HL-60/S4 (cell line): Measurements from ENCODE around the gene MIB2.
"Not testable (repeated sequence)": the region's sequence is repeated elsewhere in the genome, so short reads cannot be mapped to it uniquely, and the experiment has no call there.

Source experiments
- in situ Hi-C: fragments of 300-500 bp; cut with MboI; formaldehyde crosslinking; loops from 2 replicates; pipeline ENCODE4 v1.14.3; 2022; ENCODE audit warnings: low sequenced_read_pairs

The MIB2 gene

DNA sequence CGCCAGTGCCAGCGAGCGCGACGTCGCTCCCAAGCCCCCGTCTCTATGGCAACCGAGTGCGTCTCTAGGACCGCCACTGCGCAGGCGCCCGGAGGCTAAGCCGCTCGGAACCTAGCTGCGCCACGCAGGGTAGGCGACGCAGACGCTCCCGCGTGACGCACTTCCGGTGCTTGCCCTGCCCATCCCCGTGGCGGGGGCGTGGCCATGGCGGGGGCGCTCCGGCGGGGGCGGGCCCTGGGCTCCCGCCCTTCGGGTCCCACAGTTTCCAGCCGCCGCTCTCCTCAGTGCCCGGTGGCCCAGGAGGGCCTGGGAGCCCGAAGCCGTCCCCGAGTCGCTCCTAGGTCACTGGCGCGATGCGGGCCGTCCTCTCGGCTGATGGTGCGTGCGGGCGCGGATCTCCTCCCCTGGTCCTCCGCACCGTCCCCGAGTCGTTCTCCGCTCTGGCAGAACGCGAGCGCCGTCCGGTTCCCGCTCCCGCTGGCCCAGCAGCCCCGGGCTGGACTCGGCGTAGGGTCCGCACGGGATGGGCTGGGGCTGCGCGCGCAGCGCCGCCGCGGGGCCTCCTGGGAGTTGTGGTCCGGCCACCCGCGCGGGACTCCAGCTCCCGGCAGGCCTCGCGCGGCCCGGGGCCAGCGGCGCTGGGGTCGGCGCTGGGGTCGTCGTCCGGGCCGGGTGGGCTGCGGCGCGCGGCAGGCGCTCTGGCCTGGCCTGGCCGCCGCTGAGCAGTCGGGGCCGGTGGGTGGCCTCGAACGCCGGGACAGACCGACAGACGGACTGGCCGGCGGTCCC lies at the start of gene MIB2:
Gene MIB2 (plus strand): TSS at position 245 of the 789 bp plus-strand sequence. CDS start 7,953 bp downstream, outside the sequence.
- in situ Hi-C loops = no loop called here

DNA sequence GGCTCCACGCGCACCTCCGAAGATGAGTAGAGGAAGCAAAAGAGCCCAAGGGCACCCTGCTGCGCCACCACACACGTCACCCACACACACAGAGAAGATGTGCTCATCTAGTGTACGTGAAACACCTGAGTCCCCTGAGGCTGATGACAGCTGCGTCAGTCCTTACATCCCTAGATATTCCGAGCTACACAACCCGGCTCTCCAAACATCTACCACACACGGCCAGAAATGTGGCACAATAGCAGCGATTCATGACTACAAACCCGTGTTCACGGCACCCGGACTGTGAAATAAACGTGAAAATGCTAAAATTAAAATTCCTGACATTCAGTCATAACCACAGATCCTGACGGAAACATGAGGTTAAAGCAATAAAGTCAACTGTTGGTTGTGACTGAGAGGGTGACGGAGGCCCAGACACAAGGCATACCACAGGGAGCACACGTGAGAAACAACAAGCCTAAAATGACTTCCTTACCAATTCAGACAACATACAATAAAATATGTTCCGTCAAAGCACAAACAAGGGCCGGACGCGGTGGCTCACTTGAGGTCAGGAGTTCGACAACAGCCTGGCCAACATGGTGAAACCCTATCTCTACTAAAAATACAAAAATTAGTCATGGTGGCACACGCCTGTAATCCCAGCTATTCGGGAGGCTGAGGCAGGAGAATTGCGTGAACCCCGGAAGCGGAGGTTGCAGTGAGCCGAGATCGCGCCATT lies 48.0 kb upstream of the MIB2 start:
- in situ Hi-C loops = no loop called here

- in situ Hi-C loops = no loop called here
Measured at GRCh38 chr1:1567891-1568291, 47.4 kb upstream of the MIB2 start.

DNA sequence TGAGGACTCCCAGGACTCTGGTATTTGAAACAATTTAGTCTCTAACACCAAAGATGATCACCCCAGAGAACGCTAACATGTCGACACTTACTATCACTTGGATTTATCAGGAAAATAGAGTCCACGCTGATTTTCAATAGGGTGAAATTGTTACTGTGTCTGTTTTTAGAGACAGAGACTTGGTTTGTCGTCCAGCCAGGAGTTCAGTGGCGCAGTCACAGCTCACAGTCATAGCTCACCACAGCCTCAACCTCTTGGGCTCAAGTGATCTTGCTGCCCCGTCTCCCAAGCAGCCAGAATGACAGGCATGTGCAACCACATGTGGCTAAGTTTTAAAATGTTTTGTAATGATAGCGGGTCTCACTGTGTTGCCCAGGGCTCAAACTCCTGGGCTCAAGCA lies 46.0 kb upstream of the MIB2 start:
- in situ Hi-C loops = no loop called here

DNA sequence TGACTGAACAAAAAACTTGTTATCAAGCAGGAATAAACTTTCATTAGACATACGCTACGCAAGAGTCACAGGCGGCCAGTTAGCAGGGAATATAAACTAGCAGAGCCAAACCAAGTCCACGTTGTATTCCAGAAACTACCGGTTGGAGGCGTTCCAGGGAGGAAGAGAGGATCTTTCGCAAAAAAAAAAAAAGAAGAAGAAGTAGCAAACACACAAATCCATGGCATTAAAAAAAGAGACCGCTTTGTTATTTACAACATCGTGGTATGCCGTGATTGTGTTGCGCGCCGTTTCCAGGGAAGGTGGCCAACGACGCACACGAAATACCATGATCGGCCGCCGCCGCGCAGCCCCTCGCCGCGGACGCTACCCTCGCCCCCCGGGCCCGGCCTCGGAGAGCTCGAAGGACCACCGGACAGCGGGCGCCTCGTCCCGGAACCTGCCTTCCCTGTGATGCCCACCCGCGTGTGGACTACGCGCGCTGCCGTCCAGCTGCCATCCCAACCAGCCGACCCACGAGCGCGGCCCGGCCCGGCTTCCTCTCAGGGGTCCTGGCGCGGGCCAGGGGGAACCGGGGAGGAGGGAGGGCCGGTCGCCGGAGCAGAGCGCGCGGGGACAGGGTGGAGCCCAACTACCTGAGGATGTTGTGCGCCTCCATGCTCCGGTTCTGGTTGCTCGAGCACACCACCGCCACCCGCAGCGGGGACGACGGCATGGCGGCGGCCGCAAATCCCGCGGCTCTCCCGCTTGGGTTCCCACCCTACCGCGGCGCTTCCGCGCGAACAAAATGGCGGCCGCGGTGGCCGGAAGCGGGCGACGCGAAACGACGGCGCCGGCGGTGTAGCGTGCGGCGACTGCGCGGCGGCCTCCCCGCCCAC lies 41.2 kb upstream of the MIB2 start:
- in situ Hi-C loops = no loop called here

GRCh38 chr1:1574721-1575537 lies 40.4 kb upstream of the MIB2 start, which contains the start of gene SSU72:
SSU72 (minus strand) TSS chr1:1574863; CDS start chr1:1574557, 306 bp downstream.
- in situ Hi-C loops = no loop called here

GRCh38 chr1:1577367-1578011 lies 37.8 kb upstream of the MIB2 start:
- in situ Hi-C loops = no loop called here

DNA sequence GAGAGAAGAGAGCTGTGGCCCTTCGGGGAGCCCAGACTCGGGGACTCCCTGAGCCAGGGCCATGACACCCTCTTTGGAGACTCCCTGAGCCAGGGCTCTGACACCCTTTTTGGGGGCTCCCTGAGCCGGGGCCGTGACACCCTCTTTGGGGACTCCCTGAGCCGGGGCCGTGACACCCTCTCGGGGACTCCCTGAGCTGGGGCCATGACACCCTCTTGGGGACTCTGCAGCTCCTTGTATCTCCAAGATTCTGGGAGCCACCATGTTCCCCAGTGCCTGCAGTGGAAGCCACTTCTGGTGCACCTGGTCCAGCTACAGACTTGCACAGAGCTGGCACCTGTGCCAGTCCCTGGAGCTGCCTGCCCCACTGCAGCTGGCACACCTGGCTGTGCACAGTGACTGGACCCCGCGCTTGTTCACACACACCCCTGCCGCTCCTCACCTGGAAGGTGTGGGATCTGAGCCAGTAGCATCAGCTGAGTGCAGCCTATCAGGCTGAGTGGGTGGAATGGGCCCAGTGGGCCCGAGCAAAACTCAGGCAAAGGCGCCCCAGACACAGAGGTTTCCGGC lies 36.8 kb upstream of the MIB2 start:
- in situ Hi-C loops = no loop called here

GRCh38 chr1:1582585-1583346 lies 32.5 kb upstream of the MIB2 start:
- in situ Hi-C loops = no loop called here

DNA sequence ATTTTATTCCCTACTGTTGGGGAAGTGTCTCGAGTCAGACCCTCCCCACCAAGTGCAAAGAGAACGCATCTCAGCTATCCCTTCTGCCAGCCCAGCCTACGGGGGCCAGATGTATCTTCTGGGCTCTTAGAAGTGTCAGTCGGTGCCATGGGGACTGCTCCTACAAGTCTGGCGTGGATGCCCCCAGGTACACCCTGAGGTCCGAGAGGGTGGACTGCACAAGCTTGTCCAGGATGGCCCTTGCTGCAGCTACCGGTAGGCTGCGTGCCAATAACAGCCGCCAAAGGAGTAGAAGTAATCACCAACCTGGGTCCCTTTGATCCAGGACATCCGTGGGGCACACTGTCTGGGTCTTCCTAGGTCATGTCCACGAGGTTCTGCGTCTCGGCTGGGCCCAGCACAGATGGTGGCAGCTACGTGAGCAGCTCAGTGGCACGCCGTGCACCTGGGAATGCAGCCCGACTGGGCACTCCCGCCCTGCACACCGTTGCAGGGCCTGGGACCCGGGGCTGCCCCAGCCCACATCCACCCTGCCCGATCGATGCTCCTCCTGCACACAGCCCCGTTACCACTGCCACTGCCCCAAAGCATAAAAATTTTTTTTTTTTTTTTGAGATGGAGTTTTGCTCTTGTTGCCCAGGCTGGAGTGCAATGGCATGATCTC lies 31.8 kb upstream of the MIB2 start:
- in situ Hi-C loops = no loop called here

DNA sequence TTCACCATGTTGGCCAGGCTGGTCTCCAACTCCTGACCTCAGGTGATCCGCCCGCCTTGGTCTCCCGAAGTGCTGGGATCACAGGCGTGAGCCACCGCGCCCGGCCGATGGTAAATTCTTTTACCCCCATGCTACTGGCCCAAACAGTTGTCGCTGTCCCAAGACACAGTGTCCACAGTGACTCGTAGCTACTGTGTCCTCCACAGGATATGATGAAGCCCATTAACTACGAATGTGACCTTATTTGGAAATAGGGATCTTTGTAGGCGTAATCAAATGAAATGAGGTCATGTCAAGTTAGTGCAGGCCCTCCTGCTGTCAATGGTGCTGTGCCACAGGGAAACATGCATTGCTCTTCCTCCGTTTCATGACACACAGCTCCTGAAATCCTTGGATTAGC lies 23.8 kb upstream of the MIB2 start:
- in situ Hi-C loops = no loop called here

DNA sequence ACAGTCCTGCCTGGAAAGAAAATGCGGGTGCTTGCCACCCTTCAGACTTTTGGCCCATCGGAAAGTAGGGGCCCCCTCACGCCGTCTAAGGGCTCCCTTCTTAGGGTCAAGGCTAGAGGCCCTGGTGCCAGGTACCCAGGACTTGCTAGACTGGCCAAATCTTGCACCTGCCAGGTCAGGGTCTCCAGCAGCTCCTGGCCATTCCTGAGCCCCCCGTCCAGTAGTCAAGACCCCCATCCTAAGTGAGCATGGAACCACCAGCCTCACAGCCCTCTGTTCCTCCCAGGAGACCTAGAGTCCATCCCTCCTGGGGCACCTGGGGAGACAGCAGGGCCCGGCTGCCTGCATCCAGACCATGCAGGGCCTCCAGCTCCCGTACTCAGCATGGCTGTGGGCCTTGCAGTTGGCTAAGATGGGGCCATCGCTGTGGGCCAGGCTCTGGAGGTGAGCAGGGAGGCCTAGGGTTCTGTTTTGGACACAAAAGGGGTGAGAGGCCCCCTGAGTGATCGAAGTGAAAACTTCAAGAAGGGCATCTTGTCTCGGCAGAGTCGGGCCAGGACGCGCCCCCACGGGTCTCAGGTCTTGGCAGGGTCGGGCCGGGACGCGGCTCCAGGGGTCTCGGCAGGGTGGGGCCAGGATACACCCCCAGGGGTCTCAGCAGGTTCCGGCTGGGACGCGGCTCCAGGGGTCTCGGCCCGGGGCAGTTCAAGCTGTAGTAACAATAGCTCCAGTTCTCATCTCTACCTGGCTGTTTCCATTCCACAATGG lies 21.3 kb upstream of the MIB2 start:
- in situ Hi-C loops = no loop called here

DNA sequence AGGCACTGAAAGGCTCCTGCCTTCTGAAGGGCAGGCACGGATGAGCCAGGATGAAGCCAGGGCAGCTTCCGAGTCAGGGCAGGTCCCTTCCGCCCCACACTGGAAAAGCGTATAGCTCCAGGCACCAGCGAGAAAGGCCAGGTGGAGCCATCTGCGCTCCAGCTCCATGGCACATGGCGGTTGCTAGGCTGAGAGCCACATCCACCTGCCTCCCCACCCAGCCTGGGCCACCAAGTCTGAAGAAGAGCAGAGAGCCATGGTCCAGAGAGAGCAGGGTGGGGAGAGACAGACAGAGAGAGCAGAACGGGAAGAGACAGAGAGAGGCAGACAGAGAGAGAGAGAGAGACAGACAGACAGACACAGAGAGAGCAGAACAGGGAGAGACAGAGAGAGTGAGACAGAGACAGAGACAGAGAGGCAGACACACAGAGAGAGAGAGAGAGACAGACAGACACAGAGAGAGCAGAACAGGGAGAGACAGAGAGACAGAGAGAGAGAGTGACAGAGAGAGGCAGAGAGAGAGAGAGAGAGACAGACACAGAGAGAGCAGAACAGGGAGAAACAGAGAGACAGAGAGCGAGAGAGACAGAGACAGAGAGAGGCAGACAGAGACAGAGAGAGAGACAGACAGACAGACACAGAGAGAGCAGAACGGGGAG lies 20.6 kb upstream of the MIB2 start:
- in situ Hi-C loops = no loop called here

GRCh38 chr1:1595341-1595740 lies 20.0 kb upstream of the MIB2 start:
- in situ Hi-C loops = not testable (repeated sequence)

DNA sequence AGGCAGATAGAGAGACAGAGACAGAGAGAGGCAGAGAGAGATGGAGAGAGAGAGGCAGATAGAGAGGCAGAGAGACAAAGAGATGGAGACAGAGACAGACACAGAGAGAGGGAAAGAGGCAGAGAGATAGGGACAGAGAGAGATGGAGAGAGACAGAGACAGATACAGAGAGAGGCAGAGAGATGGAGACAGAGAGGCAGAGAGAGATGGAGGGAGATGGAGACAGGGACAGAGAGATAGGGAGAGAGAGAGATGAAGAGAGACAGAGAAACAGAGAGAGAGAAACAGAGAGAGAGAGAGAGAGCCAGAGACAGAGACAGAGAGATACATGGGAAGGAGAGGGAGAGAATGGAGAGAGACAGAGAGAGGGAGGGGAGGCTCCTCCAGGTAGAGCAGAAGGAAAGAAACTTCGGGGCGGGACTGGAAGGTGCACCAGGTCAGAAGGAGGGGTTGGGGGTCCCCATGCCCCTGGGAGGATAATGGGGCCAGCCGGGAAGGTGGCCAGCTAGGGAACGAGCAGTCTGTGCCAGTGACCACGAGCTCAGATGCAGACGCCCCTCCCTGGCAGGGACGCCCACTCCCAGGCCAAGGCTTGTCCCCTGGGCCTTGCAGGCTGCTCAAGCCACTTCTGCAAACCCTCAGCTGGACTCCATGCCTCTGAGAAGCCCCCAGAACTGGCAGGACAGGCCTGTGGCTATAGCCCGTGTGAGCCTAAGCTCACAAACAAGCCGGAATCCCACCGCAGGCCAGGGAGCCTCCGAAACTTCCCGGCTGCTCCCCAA lies 18.6 kb upstream of the MIB2 start:
- in situ Hi-C loops = no loop called here

GRCh38 chr1:1597275-1597930 lies 17.9 kb upstream of the MIB2 start:
- in situ Hi-C loops = no loop called here
